ENCODE measurements around the gene IRX2. TPM values are rescaled to one million over a fixed set of nuclear protein-coding genes. Genes with fewer than 3 reads are reported as not detected.

The IRX2 gene
- total and polyA plus RNA-seq, 2 of the 4 experiments (the other 2 are of a cell fraction), result 0.36 to 0.97 TPM

GRCh38 chr5:2759091-2759490 is 7.6 kb upstream of the IRX2 start:
- Histone ChIP-seq H3K27me3 (ENCODE audit: control insufficient read depth, insufficient read depth, low read length) (peaks cover 23% of the 10 kb centered on the region), H2AK5ac (ENCODE audit: low read depth, low read length) (no peak overlapping the region), H2BK5ac (ENCODE audit: low read depth, low read length, poor library complexity, severe bottlenecking) (no peak overlapping the region), H3K9me1 (ENCODE audit: insufficient read depth, low read length) (no peaks in the 10 kb centered on the region), H2AK9ac (replicated peaks; ENCODE audit: low read depth, low read length, poor library complexity) (no peak overlapping the region), H2BK15ac (ENCODE audit: low read depth, low read length) (no peak overlapping the region), H4K5ac (ENCODE audit: low read depth, low read length) (no peak overlapping the region), H4K8ac (ENCODE audit: low read depth in 2 of 2, low read length in 2 of 2) (no peak overlapping the region), H3K9ac (ENCODE audit: low read depth, low read length) (no peak overlapping the region), H3K14ac (replicated peaks; ENCODE audit: low read depth, low read length) (no peak overlapping the region), H2AFZ (replicated peaks; ENCODE audit: low read length, poor library complexity) (no peak overlapping the region), H3K36me3 (ENCODE audit: control insufficient read depth, insufficient read depth, low read length) (no peaks in the 10 kb centered on the region), H4K91ac (ENCODE audit: insufficient read depth, low read depth, low read length) (no peak overlapping the region), H2BK20ac (ENCODE audit: low read depth, low read length) (no peak overlapping the region), H4K20me1 (ENCODE audit: insufficient read depth, low read length) (no peaks in the 10 kb centered on the region), H3K4me2 (ENCODE audit: low read depth, low read length) (no peak overlapping the region), H3K9me3 (ENCODE audit: control insufficient read depth, insufficient read depth, low read length) (0 out of 2 replicates have a peak, but pooled peaks cover 2% of the 10 kb centered on the region), H3K27ac (ENCODE audit: insufficient read depth, low read length) (no peak overlapping the region), H3K4ac (ENCODE audit: low read depth, low read length) (no peak overlapping the region), H3K56ac (ENCODE audit: extremely low read depth, insufficient read depth, low read length) (no peak overlapping the region), H3K23ac (ENCODE audit: low read depth, low read length) (no peak overlapping the region), H3K4me1 (ENCODE audit: control insufficient read depth, insufficient read depth, low read length) (no peaks in the 10 kb centered on the region), H3K79me1 (ENCODE audit: low read depth in 1 of 2, low read length in 2 of 2) (no peaks in the 10 kb centered on the region), H3K4me3 (ENCODE audit: insufficient read depth, low read depth, low read length) (no peak overlapping the region), H3K18ac (ENCODE audit: low read depth, low read length) (no peak overlapping the region), H2BK120ac (ENCODE audit: low read depth, low read length) (no peak overlapping the region)
- no TSS peak for BruUV-seq (replicated peaks)
- WGBS, 2 experiments (ENCODE audit: extremely low coverage in 2 of 2, insufficient read length in 1 of 2), result no CpG with 5 or more reads among the region's 3 CpGs
- CTCF ChIA-PET, result no interaction called here
- intact Hi-C loops (cut with micrococcal nuclease) (no loop called here), in situ Hi-C loops (cut with MboI; ENCODE audit: low sequenced_read_pairs) (no loop called here), dilution Hi-C loops (cut with HindIII; ENCODE audit: low sequenced_read_pairs, unreplicated experiment) (no loop called here)
- no peak for ATAC-seq (ENCODE audit: low read depth)
- POLR2A ChIA-PET (ENCODE audit: unreplicated experiment), result no interaction called here
- TF ChIP-seq RFX5 (IDR thresholded peaks at IDR 0.05; ENCODE audit: low read depth, low read length) (no peak), RCOR1 (IDR thresholded peaks at IDR 0.05; ENCODE audit: insufficient replicate concordance, low read length) (no peak), SMC3 (IDR thresholded peaks at IDR 0.05; ENCODE audit: low read depth, low read length) (no peak), MAZ (IDR thresholded peaks at IDR 0.05; ENCODE audit: borderline replicate concordance, low read depth, low read length) (no peak), CTCF (conservative IDR thresholded peaks at IDR 0.05; ENCODE audit: low read depth, low read length) (no peak), POLR2A (IDR thresholded peaks at IDR 0.05; ENCODE audit: low read depth, low read length) (no peak), CEBPB (IDR thresholded peaks at IDR 0.05; ENCODE audit: low read depth, low read length) (no peak), RAD21 (IDR thresholded peaks at IDR 0.05; ENCODE audit: low read length) (no peak), MAFK (IDR thresholded peaks at IDR 0.05; ENCODE audit: low read depth, low read length) (no peak), CHD1 (IDR thresholded peaks at IDR 0.05; ENCODE audit: low read depth, low read length) (no peak), ELK1 (IDR thresholded peaks at IDR 0.05; ENCODE audit: borderline replicate concordance, low read depth, low read length) (no peak), USF2 (IDR thresholded peaks at IDR 0.05; ENCODE audit: low read depth, low read length) (no peak), NFE2L2 (IDR thresholded peaks at IDR 0.05; ENCODE audit: low read depth, low read length) (no peak), MXI1 (IDR thresholded peaks at IDR 0.05; ENCODE audit: borderline replicate concordance, low read depth, low read length) (no peak), BHLHE40 (IDR thresholded peaks at IDR 0.05; ENCODE audit: low read depth, low read length) (no peak), FOS (IDR thresholded peaks at IDR 0.05; ENCODE audit: low read depth, low read length) (no peak)
- no peak for DNase-seq
